ENCODE results near the gene ESYT2. TPM values are rescaled to one million over a fixed set of nuclear protein-coding genes. Genes with fewer than 3 reads are reported as not detected.

ESYT2 gene
- total RNA-seq, 2 donors from 2014 or later = 30.7 to 36.9 TPM

GRCh38 chr7:158710651-158711102 is 118.6 kb downstream of the ESYT2 start:
- Histone ChIP-seq H3K9me3 (ENCODE audit: control insufficient read depth, low read length) (peaks cover 5% of the 10 kb centered on the region), H3K9ac (ENCODE audit: extremely low read depth, low read length, poor library complexity, severe bottlenecking) (no peak overlapping the region), H3K27ac (ENCODE audit: low read depth, low read length) (no peak overlapping the region), H3K4me1 (ENCODE audit: control insufficient read depth, insufficient read depth, low read length) (no peaks in the 10 kb centered on the region), H3K27me3 (ENCODE audit: control insufficient read depth, insufficient read depth, low read length, poor library complexity, severe bottlenecking) (no peaks in the 10 kb centered on the region), H3K36me3 (ENCODE audit: control insufficient read depth, insufficient read depth, low read length) (no peaks in the 10 kb centered on the region), H3K4me3 (ENCODE audit: low read length) (no peak overlapping the region)
- Mint-ChIP-seq H3K4me3 (no peak overlapping the region), H3K4me1 (no peaks in the 10 kb centered on the region), H3K36me3 (ENCODE audit: low read depth) (no peaks in the 10 kb centered on the region), H3K27me3 (ENCODE audit: insufficient read depth) (peaks cover 5% of the 10 kb centered on the region), H3K9me3 (peaks cover 14% of the 10 kb centered on the region), H3K27ac (no peak overlapping the region)
- TF ChIP-seq CTCF (conservative IDR thresholded peaks at IDR 0.05) = no peak
- 93% methylated on average over 7 of the region's 7 CpGs for WGBS, 2 experiments (ENCODE audit: insufficient coverage in 1 of 2, insufficient read length in 1 of 2)
- DNase-seq = no peak

GRCh38 chr7:158707610-158708009 is 121.7 kb downstream of the ESYT2 start:
- peak; percentile 64 for DNase-seq
- TF ChIP-seq CTCF (conservative IDR thresholded peaks at IDR 0.05) = no peak
- Mint-ChIP-seq H3K4me1 (peaks cover 14% of the 10 kb centered on the region), H3K36me3 (ENCODE audit: low read depth) (no peaks in the 10 kb centered on the region), H3K27ac (no peak overlapping the region), H3K4me3 (no peak overlapping the region), H3K9me3 (peaks cover 14% of the 10 kb centered on the region), H3K27me3 (ENCODE audit: insufficient read depth) (peaks cover 5% of the 10 kb centered on the region)
- Histone ChIP-seq H3K9me3 (ENCODE audit: control insufficient read depth, low read length) (peaks cover 5% of the 10 kb centered on the region), H3K9ac (ENCODE audit: extremely low read depth, low read length, poor library complexity, severe bottlenecking) (no peak overlapping the region), H3K36me3 (ENCODE audit: control insufficient read depth, insufficient read depth, low read length) (no peaks in the 10 kb centered on the region), H3K27ac (ENCODE audit: low read depth, low read length) (no peak overlapping the region), H3K27me3 (ENCODE audit: control insufficient read depth, insufficient read depth, low read length, poor library complexity, severe bottlenecking) (no peaks in the 10 kb centered on the region), H3K4me3 (ENCODE audit: low read length) (no peak overlapping the region), H3K4me1 (ENCODE audit: control insufficient read depth, insufficient read depth, low read length) (no peaks in the 10 kb centered on the region)
- WGBS, 2 experiments (ENCODE audit: insufficient coverage in 1 of 2, insufficient read length in 1 of 2) = 64 to 95% methylated on average over 2 to 4 of the region's 4 CpGs

- Mint-ChIP-seq H3K27me3 (ENCODE audit: insufficient read depth) (peaks cover 3% of the 10 kb centered on the region), H3K4me3 (peak overlapping the region; percentile 75), H3K36me3 (ENCODE audit: low read depth) (no peaks in the 10 kb centered on the region), H3K4me1 (peaks cover 20% of the 10 kb centered on the region), H3K9me3 (peaks cover 14% of the 10 kb centered on the region), H3K27ac (no peak overlapping the region)
- H3K36me3 ChIP-seq (ENCODE audit: control insufficient read depth, insufficient read depth, low read length) = no peaks in the 10 kb centered on the region
- no peaks in the 10 kb centered on the region for H3K4me1 ChIP-seq (ENCODE audit: control insufficient read depth, insufficient read depth, low read length)
- no peak overlapping the region for H3K4me3 ChIP-seq (ENCODE audit: low read length)
- no peak for DNase-seq
- peaks cover 5% of the 10 kb centered on the region for H3K9me3 ChIP-seq (ENCODE audit: control insufficient read depth, low read length)
- no peak overlapping the region for H3K9ac ChIP-seq (ENCODE audit: extremely low read depth, low read length, poor library complexity, severe bottlenecking)
- WGBS, 2 experiments (ENCODE audit: insufficient coverage in 1 of 2, insufficient read length in 1 of 2) = 92 to 93% methylated on average over 22 to 29 of the region's 29 CpGs
- no peaks in the 10 kb centered on the region for H3K27me3 ChIP-seq (ENCODE audit: control insufficient read depth, insufficient read depth, low read length, poor library complexity, severe bottlenecking)
- no peak overlapping the region for H3K27ac ChIP-seq (ENCODE audit: low read depth, low read length)
- no peak for TF ChIP-seq CTCF (conservative IDR thresholded peaks at IDR 0.05)
Observed at GRCh38 chr7:158706710-158707590, 122.4 kb downstream of the ESYT2 start.
